Activated CD4-positive, alpha-beta T cell treated with anti-CD3 and anti-CD28 coated beads, Interleukin-2, amount 50 U/mL, for 4 hours (primary cell): ENCODE data around the gene ZNF667.

Experiments
- DNase-seq, 2 experiments: peaks; one replicate each; pipeline ENCODE4 v3.0.0-alpha.2; 2020

ZNF667 gene

DNA sequence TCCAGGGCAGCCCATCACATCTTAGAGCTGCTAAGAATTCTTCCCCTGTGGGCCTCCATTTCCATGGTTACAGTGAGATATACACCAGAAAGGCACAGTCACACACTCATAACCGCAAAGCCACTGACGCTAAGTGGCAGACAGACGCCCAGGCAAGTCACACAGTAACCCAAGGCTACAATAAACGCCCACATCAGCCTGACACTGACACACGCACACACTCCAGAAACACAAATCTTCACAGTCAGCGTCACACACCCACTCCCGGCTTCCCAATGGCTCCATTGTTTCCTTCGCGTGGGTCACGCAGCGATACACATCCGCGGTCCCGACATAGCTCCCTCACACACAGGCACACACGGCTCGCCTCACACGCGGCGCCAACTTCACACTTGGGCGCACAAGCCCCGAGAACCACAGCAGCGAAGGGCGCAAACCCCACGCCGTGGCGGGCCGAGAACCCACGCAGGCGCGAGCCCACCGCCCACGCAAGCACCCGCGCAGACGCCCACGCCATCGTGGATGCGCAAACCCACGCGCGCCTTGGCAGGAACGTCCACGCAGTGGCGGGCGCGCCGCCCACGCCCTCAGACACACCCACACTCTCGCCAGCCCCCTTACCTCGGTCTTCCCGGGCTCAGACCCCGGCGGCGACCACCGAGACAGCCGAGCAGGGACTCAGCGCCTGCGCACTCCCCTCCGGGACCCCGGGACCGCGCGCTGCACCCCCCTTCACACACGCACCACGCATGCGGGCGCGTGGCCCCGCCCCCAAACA is at the start of gene ZNF667:
TSS of gene ZNF667 (minus strand) at position 695 of the 778 bp plus-strand sequence. CDS start 14,975 bp downstream, outside the sequence.
- peak in 1 of 2 experiments; percentile 2 for DNase-seq

DNA sequence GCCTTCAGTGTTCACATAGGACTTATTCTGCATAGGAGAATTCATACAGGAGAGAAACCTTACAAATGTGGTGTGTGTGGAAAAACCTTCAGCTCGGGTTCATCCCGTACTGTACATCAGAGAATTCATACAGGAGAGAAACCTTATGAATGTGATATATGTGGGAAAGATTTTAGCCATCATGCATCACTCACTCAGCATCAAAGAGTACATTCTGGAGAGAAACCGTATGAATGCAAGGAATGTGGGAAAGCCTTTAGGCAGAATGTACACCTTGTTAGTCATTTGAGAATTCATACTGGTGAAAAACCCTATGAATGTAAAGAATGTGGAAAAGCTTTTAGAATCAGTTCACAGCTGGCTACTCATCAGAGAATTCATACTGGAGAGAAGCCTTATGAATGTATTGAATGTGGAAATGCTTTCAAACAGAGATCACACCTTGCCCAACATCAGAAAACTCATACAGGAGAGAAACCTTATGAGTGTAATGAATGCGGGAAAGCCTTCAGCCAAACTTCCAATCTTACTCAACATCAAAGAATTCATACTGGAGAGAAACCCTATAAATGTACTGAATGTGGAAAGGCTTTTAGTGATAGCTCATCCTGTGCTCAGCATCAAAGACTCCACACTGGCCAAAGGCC is 48.2 kb upstream of the ZNF667 start:
- no peak for DNase-seq

DNA sequence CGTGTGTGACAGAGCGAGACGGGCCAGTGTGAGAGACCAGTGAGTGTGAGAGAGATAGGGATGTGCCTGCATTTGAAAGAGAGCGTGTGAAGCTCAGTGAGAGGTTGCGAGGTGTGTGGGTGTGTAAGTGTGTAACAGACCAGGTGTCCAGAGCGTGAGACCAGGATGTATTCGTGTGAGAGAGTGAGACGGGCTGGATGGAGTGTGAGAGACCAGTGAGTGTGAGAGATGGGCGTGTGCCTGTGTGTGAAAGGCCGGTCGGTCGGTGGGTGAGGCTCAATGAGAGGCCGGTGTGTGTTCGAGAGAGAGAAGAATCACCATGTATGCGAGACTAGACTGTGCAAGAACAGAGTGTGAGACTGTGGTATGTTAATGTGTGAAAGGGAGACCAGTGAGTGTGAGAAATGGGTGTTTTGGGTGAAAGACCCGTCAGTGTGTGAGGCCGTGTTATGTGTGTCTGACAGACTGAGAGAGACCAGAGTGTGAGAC is 31.2 kb upstream of the ZNF667 start:
- no peak for DNase-seq

DNA sequence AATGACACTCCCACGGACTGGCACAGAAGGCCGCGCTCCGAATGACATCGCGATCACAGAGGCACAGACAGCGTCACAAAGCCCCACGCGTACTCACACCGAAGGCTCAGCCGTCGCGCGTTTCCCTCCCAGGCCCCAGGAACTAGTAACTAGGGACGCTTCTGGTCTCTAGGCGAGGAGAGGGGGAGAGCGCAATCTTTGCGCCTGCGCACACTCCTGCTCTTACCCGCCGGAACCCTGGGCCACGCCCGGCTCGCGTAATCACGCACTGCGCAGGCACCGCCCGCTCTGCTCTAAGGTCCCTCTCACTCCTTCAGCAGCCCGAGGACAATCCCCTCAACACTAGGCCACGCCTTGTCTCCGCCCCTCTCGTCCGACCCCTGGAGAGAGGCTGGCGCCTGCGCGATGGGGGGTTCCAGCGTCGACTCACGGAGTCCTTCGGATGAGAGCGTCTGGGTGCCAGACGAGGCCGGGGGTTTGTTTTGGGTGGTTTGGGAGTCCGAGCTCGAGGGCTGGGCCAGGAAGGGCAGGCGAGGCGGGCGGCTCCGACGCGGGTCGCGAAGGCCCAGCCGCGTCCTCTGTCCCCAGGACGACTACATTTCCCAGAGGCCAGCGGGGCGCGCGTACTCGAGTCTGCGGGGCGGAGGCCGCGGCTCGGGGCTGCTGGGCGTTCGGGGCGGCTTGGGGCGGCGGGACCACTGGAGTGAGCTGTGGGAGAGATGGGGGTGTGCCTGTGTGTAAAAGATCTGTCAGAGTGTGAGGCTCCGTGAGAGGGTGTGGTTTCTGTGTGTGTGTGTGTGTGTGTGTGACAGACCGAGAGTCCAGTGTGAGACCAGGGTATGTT is 30.5 kb upstream of the ZNF667 start, which contains the start of gene ZNF471:
TSS of gene ZNF471 (plus strand) at position 410 of the 844 bp plus-strand sequence. CDS start 3,717 bp downstream, outside the sequence.
- peak; percentile 72 to 75 for DNase-seq

DNA sequence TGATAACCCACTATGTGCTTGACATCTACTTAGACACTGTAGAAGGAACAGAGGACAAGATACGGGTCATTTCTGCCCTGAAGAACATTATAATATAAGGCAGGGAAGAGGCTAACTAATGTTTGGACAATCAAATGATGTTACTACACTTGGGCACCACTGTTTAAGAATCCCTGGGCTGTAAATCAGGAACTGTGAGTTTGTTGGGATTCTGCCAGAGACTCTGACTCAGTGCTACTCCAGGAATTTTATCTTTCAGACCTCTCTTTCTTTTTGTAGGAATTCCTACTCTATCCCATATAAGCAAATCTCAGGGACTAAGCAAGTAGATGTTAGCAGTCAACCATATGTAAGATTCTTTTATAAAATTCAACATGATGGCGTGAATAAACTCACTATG is 27.4 kb upstream of the ZNF667 start:
- no peak for DNase-seq

DNA sequence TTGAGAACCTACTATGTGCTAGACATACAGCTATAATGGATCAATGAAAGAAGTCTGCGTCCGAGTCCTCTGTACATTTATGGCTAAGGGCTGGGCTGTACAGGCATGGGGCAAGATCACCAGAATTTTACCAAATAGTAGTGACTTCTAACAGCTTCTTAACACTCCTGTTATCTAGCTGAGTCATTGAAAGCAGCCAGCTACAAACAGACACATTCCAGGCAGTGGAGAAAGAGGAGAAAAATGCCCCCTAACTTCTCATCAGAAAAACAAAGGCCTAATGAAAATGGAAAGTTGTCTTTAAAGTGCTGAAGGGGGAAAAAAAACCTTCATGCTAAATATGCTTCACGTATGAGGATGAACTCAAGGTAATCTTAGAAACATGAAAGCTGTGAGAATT is 14.3 kb upstream of the ZNF667 start:
- DNase-seq: no peak

DNA sequence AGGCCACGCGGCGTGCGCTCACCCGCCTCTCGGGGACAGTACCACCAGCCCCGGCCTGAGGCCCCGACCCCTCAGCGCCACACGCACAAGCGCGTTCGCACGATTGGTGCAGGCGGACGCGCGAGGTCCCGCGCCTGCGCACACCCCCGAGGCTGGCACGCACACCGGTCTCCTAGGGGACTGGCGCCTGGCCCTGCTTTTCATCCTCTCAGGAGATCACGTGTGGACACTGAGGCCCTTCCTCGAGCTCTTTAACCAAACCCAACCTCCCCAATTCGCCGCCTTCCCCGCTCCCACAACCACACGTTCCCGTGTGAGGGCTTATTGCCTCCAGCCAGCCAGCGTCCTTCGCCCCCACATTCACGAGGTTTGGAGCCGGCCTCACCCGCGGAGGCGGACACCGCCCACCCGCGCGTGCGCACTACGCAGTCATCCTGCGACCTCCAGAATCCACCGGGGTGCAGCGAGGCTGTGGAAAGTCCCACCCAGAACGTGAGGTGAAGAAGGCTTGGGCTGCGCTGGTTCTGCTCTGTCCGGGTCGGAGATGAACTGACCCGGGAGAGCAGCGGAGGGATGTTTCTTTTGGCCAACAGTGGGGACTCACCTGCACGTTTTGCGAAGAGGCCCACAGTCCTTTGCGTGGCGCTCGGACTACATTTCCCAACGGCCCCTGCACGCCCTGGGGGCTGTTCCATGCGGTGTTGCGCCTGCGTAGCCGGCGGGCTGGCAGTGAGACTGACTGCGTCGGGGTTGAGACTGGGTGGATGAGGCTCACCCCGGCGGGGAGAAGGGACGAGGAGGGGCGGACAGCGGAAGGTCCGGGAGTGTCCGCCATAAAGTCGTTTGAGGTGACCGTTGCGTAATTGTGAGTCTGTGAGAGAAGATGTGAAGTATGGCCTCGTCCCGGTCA is 539 bp upstream of the ZNF667 start:
- peak; percentile 26 to 28 for DNase-seq

DNA sequence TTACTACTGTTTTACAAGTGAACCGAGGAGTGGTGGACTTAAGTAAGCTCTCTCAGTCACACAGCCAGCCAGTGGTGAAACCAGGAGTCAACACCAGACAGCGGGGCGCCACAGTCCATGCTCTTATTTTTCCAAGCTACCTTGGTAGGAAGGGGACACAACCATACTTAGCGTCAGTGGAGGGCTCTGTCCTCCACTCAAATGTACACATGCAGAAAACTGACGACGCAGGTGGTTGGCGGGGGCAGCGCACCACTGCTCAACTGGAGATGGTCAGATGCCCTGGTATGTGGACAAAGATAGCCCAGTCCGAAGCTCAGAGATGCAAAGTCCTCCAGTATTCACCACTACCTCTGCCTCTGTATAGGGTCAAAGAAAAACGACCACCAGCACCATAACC is 1.1 kb downstream of the ZNF667 start:
- DNase-seq: no peak

DNA sequence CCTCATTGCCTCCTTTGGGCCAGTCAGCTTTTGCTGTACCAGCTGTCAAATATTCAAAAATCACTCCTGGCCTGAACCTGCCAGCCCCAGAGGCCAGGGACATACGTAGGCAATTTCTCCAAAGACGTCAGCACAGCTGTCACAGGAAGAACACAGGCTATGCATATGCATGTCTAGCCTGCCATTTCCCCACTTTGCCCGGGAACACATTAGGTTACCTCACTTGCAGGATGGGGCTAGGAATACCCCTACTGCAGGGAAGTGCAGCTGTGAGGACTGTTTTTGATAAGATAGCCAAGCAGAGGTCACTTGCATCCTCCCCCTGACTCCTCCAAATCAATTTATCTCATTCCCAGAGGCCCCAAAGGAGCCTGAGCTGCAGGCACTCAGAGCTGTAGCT is 2.8 kb downstream of the ZNF667 start:
- DNase-seq: no peak

DNA sequence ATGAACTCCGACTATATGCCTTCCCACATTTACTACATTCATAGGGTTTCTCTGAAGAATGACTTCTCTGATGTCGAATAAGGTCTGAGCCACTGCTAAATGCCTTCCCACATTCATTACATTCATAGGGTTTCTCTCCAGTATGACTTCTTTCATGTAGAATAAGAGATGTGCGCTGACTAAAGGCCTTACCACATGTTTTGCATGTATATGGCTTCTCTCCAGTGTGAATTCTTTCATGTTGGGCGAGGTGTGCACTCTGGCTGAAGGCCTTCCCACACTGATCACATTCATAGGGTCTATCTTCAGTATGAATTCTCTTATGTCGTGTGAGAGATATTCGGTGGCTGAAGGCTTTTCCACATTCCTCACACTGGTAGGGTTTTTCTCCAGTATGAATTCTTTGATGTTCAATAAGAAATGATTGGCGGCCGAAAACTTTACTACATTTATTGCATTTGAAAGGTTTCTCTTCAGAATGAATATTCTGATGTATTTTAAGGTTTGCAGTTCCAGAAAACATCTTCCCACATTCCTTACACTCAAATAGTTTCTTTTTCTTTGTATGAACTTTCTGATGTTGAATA is 35.8 kb downstream of the ZNF667 start:
- DNase-seq: no peak

DNA sequence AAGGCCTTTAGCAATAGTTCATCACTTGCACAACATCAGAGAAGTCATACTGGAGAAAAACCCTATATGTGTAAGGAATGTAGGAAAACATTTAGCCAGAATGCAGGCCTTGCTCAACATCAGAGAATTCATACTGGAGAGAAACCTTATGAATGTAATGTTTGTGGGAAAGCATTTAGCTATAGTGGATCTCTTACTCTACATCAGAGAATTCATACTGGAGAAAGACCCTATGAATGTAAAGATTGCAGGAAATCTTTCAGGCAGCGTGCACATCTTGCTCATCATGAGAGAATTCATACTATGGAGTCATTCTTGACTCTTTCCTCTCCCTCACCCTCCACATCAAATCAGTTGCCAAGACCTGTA is 53.2 kb downstream of the ZNF667 start:
- DNase-seq: no peak

DNA sequence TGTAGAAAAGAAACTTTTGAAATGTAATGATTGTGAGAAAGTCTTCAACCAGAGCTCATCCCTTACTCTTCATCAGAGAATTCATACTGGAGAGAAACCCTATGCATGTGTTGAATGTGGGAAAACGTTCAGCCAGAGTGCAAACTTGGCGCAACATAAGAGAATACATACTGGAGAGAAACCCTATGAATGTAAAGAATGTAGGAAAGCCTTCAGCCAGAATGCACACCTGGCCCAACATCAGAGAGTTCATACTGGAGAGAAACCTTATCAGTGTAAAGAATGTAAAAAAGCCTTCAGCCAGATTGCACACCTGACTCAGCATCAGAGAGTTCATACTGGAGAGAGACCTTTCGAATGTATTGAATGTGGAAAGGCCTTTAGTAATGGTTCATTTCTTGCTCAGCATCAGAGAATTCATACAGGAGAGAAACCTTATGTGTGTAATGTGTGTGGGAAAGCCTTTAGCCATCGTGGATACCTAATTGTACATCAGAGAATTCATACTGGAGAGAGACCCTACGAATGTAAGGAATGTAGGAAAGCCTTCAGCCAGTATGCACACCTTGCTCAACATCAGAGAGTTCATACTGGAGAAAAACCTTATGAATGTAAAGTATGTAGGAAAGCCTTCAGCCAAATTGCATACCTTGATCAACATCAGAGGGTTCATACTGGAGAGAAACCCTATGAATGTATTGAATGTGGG is 53.7 kb downstream of the ZNF667 start:
- DNase-seq: no peak

DNA sequence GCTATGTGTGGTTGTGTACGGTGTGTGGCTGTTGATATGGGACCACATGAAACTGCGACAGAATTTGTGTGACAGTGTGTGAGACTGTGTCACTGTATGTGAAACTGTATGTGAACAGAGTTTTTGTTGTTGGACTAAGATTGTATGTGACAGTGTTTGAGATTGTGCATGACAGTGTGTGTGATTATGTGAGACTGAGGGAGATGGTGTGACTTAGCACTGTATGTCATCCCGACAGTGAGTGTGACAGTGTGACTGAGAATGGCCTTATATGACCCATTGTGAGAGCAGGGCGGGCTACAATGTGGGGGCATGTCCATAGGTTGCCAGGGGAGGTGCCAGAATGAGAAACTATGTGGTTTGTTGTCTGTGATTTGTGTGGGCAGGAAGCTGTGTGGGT is 72.1 kb downstream of the ZNF667 start:
- no peak for DNase-seq

DNA sequence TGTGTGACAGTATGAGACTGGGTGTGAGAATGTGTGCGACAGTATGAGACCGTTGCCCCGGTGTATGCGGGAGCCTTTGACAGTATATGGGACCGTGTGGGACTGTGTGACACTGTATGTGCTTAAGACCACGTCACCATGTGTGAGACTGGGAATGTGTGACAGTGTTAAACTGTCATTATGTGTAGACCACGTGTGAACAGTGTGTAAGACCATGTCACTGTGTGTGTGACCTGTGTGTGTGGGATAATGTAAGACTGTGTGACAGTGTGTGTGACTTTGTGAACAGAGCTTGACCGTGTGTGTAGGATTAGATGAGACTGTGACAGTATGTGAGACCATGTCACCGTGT is 72.5 kb downstream of the ZNF667 start:
- no peak for DNase-seq

DNA sequence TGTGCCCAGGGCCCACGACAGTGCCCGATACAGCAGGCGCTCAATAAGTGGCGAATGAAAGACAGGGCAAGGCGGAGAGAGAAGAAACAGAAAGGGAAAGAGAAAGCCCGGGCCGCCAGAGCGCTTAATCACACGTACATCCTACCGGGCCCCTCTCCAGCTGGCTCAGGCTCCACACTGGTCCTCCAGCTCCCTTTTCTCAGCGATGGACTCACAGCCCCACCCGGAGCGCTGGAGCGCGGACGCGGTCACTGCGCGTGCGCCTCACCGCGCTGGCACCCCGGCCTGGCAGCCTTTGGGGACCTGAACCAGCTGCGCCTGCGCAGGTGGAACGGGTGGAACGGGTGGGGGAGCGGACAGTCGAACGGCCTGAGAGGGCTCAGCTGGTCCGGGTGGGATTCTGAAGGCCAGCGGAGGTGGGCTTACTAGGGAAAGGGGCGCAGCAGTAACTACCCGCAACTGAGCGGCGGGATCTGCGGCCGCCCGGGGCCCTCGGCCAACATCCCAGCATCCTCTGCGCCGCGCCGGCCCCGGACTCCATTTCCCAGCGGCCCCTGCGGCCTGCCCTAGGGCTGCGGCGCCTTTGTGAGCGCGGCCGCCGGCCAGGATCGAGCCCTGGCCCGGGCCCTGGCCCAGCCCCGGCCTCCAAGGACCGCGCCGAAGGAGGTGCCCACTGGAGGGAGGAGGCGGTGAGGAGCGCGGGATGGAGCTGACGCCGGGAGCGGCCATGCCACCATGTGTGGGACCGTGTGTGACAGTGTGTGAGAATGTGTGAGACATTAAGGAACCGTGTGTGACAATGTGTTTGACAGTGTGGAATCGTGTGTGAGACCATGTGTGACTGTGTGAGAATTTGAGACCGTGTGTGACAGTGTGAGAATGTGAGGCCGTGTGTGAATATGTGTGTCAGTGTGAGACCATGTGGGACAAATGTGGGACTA is 73.1 kb downstream of the ZNF667 start, which contains the start of gene ZNF583:
TSS of gene ZNF583 (plus strand) at position 569 of the 941 bp plus-strand sequence. CDS start 2,783 bp downstream, outside the sequence.
- peak; percentile 85 to 86 for DNase-seq

DNA sequence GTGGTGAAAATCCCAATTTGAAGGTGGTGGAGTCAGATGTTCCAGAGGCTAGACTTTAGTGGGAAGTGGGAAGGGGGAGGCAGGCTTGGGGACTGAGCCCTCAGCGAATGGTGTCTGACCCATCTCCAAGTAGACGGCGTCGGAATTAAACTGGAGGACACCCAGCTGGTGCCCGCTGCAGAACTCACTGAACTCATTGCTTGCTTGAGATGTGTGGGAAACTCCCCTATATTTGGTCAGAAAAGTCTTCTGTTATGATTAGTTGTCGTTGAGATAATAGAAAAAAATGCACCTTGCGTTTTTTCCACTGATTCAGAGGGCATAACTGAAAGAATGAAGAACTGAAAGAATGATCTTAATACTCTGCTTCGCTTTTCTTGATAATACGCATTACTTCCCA is 73.9 kb downstream of the ZNF667 start:
- DNase-seq: no peak

DNA sequence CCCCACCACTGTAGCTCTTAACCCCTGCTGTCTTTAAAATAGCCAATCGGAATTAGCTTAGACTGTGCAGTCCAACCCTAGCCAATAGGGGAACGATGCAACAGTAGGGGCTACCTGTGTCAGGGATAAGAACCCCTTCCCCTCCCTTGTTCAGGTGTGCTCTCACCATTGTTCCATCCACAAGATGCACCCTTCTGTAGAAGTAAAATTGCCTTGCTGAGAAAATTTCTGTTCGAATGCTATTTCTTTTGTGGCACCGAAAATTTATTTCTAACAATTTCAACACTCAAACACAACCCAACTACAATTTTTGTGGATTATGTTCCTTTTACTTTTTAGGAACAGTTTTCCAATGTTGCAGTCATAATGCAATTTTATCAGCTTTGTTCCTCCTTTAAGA is 76.7 kb downstream of the ZNF667 start:
- DNase-seq: no peak

DNA sequence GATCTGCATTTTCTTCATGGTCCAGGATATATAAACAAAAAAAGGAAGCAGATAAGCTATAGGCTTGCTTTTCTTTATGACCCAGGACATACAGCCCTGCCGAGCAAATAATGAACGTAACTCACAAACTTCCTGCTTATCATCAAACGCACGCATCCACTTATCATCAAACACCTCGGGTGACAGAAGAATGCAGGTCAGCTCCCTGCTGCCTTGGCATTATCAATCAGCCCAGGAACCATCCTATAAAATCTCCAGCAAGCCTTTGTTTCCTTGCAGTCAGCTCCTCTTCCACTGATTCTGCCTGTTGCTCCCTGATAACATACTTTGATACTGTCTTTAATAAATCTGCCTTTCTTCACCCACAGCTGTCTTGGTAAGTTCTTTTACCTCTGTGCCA is 78.3 kb downstream of the ZNF667 start:
- no peak for DNase-seq

DNA sequence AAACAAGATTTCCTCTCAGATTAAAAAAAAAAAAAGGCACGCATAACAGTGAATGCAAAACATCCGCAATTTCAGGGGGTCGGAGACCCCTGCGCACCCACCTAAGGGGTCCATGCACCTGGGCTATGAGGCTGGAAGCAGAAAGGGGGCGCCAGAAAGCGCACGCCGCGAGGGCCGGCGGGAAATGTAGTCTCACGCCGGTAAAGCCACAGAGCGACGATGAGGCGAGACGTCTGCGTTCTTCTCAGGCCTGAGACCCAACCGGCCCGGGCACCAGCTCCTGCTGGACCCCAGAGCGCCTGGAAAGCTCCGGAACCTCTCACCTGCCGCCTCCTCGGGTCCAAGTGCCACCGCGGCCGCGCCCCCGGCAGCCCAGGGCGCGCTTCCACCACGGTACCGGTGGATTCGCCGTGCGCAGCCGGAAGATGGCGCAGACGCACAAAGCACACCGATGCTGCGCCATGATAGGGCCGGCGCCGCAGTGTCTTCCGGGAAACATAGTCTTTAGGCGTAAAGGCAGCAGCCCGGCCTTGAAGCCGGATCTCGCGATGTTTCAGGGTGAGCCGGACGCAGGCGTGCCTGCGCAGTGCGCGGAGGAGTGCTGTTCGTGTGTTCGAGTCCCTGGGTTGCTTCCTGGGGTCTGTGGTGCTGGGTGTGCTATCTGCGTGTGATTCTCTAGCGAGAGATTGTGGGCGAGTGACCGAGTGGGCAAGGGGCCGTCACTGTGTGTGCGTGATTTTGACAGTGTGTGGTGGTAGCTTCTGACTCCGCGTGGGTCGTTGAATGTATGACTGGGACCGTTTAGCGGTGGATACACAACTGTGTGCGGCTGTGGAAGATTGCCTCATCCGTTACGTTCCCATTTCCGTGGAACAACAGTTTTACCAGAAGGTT is 83.8 kb downstream of the ZNF667 start, which contains the start of gene ZNF582:
TSS of gene ZNF582 (minus strand) at position 416 of the 894 bp plus-strand sequence. CDS start 1,782 bp downstream, outside the sequence.
- DNase-seq: peak; percentile 88 to 92
